ENCODE results near the gene TRIM31. TPM values are rescaled to one million over a fixed set of nuclear protein-coding genes. Genes with fewer than 3 reads are reported as not detected.

The TRIM31 gene, protein sequence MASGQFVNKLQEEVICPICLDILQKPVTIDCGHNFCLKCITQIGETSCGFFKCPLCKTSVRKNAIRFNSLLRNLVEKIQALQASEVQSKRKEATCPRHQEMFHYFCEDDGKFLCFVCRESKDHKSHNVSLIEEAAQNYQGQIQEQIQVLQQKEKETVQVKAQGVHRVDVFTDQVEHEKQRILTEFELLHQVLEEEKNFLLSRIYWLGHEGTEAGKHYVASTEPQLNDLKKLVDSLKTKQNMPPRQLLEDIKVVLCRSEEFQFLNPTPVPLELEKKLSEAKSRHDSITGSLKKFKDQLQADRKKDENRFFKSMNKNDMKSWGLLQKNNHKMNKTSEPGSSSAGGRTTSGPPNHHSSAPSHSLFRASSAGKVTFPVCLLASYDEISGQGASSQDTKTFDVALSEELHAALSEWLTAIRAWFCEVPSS
- polyA plus RNA-seq (ENCODE audit: insufficient read length in 4 of 4): not detected

GRCh38 chr6:30113003-30113759, at the start of gene TRIM31:
TSS of gene TRIM31 (minus strand) at chr6:30113090. CDS start at chr6:30112805, 285 bp downstream.
- no peak for DNase-seq (ENCODE audit: low read depth in 4 of 4, low spot score in 3 of 4)

GRCh38 chr6:30162265-30163089, 49.6 kb upstream of the TRIM31 start:
- no peak for DNase-seq (ENCODE audit: low read depth in 4 of 4, low spot score in 3 of 4)

GRCh38 chr6:30160785-30161531, 48.1 kb upstream of the TRIM31 start, which contains the start of gene TRIM10:
TSS of gene TRIM10 (minus strand) at chr6:30161211. CDS start at chr6:30160858, 353 bp downstream.
- DNase-seq (ENCODE audit: low read depth in 4 of 4, low spot score in 3 of 4): no peak

- DNase-seq (ENCODE audit: low read depth in 4 of 4, low spot score in 3 of 4): no peak
These were observed 47.3 kb upstream of the TRIM31 start for GRCh38 chr6:30160008-30160784.

- DNase-seq (ENCODE audit: low read depth in 4 of 4, low spot score in 3 of 4): no peak
These were observed 45.7 kb upstream of the TRIM31 start for GRCh38 chr6:30158475-30159040.

DNA sequence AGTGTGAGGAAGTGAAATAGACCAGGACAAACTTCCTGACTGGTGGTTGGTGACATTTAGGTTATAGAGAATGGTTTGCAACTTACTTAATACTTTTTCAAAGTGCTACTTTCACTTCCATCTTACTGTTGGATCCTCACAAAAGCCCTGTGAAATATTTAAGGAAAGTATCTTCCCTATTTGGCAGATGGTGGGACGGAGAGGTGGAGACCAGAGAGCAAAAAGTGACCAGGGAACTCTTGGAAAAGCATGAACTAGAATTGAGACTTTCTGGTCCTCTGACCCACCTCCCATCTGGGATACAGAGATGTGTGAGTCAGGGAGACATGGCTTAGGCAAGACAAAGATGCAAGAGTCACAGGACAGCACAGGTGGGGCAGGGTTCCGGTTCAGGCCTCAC, 45.1 kb upstream of the TRIM31 start:
- no peak for DNase-seq (ENCODE audit: low read depth in 4 of 4, low spot score in 3 of 4)

DNA sequence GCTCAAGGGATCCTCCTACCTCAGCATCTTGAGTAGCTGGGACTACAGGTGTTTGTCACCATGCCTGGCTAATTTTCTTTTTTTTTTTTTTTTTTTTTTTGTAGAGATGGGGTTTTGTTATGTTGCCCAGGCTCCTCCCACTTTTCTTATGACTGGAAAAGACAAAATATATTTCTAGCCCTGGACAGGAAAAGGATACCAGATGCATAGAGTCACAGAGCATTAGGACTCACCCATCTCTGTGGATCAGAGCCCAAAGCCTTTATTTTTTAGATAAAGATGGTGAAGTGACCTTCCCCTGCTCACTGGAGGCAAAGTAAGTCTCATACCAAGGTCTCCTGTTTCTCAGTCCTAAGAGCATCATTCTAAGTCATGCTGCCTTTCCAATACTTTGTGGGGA, 44.7 kb upstream of the TRIM31 start:
- DNase-seq (ENCODE audit: low read depth in 4 of 4, low spot score in 3 of 4): no peak

GRCh38 chr6:30156774-30157173, 43.9 kb upstream of the TRIM31 start:
- DNase-seq (ENCODE audit: low read depth in 4 of 4, low spot score in 3 of 4): no peak

GRCh38 chr6:30156262-30156599, 43.3 kb upstream of the TRIM31 start:
- DNase-seq (ENCODE audit: low read depth in 4 of 4, low spot score in 3 of 4): no peak

DNA sequence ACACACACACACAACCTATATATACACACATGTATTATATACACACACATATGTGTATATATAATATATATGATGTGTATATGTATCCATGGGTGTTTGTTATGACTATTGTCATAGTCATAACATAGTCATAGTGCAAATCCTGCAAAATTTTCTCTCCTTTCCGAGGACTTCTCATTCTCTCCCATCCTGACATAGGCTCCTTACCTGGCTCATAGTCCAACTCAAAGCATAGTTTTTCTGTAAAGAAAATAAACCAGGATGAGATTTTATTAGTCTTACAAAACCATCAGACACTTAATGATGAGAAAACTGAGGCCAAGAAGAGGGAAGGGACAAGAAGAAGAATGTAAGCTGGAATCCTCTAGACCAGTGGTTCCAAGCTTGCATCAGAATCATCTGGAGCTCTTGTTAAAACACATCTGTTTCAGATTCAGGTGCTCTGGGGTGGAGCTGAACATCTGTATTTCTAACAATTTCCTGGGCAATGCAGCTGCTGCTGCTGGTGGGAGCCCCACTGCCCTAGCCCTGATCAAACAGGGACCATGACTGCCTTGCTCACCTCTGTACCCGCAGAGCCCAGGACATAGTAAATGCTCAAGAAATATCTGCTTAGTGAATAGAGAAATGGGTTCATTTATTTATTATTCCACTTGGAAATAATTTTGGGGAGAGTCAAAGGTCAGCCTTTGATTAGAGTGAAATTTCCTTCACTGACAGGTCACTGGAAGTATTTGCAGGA, 42.8 kb upstream of the TRIM31 start:
- no peak for DNase-seq (ENCODE audit: low read depth in 4 of 4, low spot score in 3 of 4)

GRCh38 chr6:30154709-30155519, 42.0 kb upstream of the TRIM31 start:
- DNase-seq (ENCODE audit: low read depth in 4 of 4, low spot score in 3 of 4): no peak

GRCh38 chr6:30154061-30154460, 41.2 kb upstream of the TRIM31 start:
- no peak for DNase-seq (ENCODE audit: low read depth in 4 of 4, low spot score in 3 of 4)

- no peak for DNase-seq (ENCODE audit: low read depth in 4 of 4, low spot score in 3 of 4)
These were observed 40.2 kb upstream of the TRIM31 start for GRCh38 chr6:30152910-30153610.

DNA sequence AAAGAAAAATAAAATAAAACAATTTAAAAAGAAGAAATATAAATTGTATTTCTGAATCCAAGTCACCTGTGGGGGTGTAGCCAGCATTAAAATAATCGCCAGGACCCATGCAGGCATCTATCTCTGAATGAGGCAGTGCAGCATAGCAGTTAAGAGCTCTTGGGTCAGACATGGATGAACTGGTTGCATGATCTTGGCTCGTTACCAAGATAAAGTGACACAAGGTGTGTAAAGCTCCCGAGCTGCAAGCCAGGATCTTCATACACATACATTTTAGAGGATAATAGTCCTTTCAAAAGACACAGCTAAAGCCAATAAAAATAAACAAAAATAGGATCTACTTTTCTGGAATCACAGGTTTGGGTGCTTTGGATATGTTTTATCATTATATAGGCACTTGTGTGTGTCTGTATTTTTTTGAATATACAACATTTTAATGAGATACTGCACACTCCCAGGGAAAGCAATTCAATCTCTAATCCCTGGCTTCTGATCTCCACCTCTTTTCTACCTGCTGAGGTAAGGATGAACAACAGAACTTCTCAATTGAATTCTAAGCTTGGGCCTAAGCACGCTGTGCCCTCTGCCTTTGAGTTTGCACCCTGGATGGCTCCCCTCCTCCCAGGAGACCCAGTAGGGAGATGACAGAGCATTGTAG, 39.3 kb upstream of the TRIM31 start:
- no peak for DNase-seq (ENCODE audit: low read depth in 4 of 4, low spot score in 3 of 4)

- DNase-seq (ENCODE audit: low read depth in 4 of 4, low spot score in 3 of 4): no peak
These were observed 38.7 kb upstream of the TRIM31 start for GRCh38 chr6:30151580-30151979.

DNA sequence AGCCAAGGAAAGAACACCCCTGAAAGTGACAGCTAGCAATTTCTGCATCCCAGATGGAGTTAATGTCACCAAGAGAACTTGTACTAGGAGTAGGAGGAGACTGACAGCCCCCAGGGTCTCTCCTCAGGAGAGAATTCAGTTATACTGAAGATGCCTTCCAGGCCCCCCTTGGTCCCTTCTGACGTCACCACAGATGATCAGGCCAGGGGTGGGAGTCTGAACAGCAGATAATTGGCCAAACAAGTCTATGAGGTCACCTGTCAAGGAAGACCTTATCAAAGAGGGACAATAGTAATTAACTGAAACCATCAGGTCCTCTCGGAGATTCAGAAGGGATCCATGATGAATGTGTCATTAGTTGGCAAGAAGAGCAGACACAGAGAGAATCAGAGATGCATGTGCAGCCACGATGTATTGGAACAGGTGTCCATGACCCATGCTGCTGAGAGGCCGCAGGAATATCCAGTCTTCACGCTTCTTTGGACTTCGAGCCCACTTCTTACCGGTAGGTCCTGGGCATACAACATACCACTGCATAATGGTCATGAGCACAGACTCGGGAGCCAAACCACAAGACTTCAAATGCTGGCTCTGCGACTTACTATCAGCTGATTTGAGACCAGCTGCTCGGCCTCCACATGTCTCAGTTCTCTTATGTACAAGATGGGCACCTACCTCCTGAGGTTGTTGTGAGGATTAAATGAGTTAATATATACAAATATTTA, 37.9 kb upstream of the TRIM31 start:
- no peak for DNase-seq (ENCODE audit: low read depth in 4 of 4, low spot score in 3 of 4)

Measured in left renal pelvis (tissue), 4 donors.